Stimulated activated CD8-positive, alpha-beta memory T cell treated with anti-CD3 and anti-CD28 coated beads, Interleukin-4, amount 100 ng/mL, for 24 hours (primary cell): ENCODE results near the gene TRRAP.

Experiments used
- DNase-seq: peaks from one replicate; pipeline ENCODE4 v3.0.0-alpha.2; 2020; ENCODE audit warnings: low read depth

TRRAP gene

GRCh38 chr7:98902523-98902922 lies 24.2 kb downstream of the TRRAP start:
- no peak for DNase-seq

- no peak for DNase-seq
Measured at GRCh38 chr7:98903246-98903645, 24.9 kb downstream of the TRRAP start.

GRCh38 chr7:98907570-98907969 lies 29.2 kb downstream of the TRRAP start:
- DNase-seq, result no peak

GRCh38 chr7:98908585-98908984 lies 30.3 kb downstream of the TRRAP start:
- no peak for DNase-seq

- no peak for DNase-seq
Measured at GRCh38 chr7:98909487-98909886, 31.2 kb downstream of the TRRAP start.

- DNase-seq, result no peak
Measured at GRCh38 chr7:98910427-98910826, 32.1 kb downstream of the TRRAP start.

- DNase-seq, result no peak
Measured at GRCh38 chr7:98911916-98912315, 33.6 kb downstream of the TRRAP start.

- no peak for DNase-seq
Measured at GRCh38 chr7:98913026-98913425, 34.7 kb downstream of the TRRAP start.

- no peak for DNase-seq
Measured at GRCh38 chr7:98913612-98914011, 35.3 kb downstream of the TRRAP start.

GRCh38 chr7:98917331-98917730 lies 39.0 kb downstream of the TRRAP start:
- no peak for DNase-seq

GRCh38 chr7:98921608-98922372 lies 43.5 kb downstream of the TRRAP start:
- DNase-seq, result no peak

- DNase-seq, result no peak
Measured at GRCh38 chr7:98922392-98923187, 44.3 kb downstream of the TRRAP start.

GRCh38 chr7:98923512-98923911 lies 45.2 kb downstream of the TRRAP start:
- no peak for DNase-seq

GRCh38 chr7:98927125-98927524 lies 48.8 kb downstream of the TRRAP start:
- no peak for DNase-seq

GRCh38 chr7:98930464-98930863 lies 52.1 kb downstream of the TRRAP start:
- no peak for DNase-seq

- DNase-seq, result no peak
Measured at GRCh38 chr7:98930921-98931320, 52.6 kb downstream of the TRRAP start.

- DNase-seq, result no peak
Measured at GRCh38 chr7:98933321-98933720, 55.0 kb downstream of the TRRAP start.

- no peak for DNase-seq
Measured at GRCh38 chr7:98934267-98934666, 55.9 kb downstream of the TRRAP start.

GRCh38 chr7:98935811-98936210 lies 57.5 kb downstream of the TRRAP start:
- no peak for DNase-seq

GRCh38 chr7:98943336-98943735 lies 65.0 kb downstream of the TRRAP start:
- DNase-seq, result no peak

GRCh38 chr7:98944386-98944785 lies 66.1 kb downstream of the TRRAP start:
- DNase-seq, result no peak

- no peak for DNase-seq
Measured at GRCh38 chr7:98945852-98946251, 67.5 kb downstream of the TRRAP start.

GRCh38 chr7:98946389-98946788 lies 68.1 kb downstream of the TRRAP start:
- no peak for DNase-seq
